Neuronal stem cell (in vitro differentiated cells): ENCODE data around the gene ZSCAN18.
A peak's percentile ranks its signal among the peaks of the same experiment; 100 is the strongest.

Source experiments
- DNase-seq: peaks from one replicate; pipeline ENCODE4 v3.0.0-alpha.2; 2013; ENCODE audit warnings: low spot score
- H2AFZ ChIP-seq: one replicate; pipeline ENCODE4 v1.6.1; 2013; ENCODE audit warnings: mild to moderate bottlenecking, low read length, inconsistent platforms
- H2AK5ac ChIP-seq: 2 replicates; pipeline ENCODE4 v1.6.1; 2013; ENCODE audit warnings: low read depth, mild to moderate bottlenecking, inconsistent platforms, low read length, moderate library complexity, mixed read lengths
- H2BK120ac ChIP-seq: 2 replicates; pipeline ENCODE4 v1.6.1; 2013; ENCODE audit warnings: low read depth, mild to moderate bottlenecking, inconsistent platforms, low read length, moderate library complexity, mixed read lengths
- H2BK12ac ChIP-seq: one replicate; pipeline ENCODE4 v1.6.1; 2013; ENCODE audit warnings: low read length, inconsistent platforms
- H2BK15ac ChIP-seq: 2 replicates; pipeline ENCODE4 v1.6.1; 2013; ENCODE audit warnings: mild to moderate bottlenecking, low read length, inconsistent platforms, mixed read lengths
- H2BK5ac ChIP-seq: one replicate; pipeline ENCODE4 v1.6.1; 2013; ENCODE audit warnings: inconsistent platforms, mild to moderate bottlenecking, low read length, moderate library complexity
- H3K14ac ChIP-seq: one replicate; pipeline ENCODE4 v1.6.1; 2013; ENCODE audit warnings: low read length, inconsistent platforms
- H3K18ac ChIP-seq: 2 replicates; pipeline ENCODE4 v1.6.1; 2013; ENCODE audit warnings: low read length, inconsistent platforms
- H3K23ac ChIP-seq: 2 replicates; pipeline ENCODE4 v1.6.1; 2013; ENCODE audit warnings: low read depth, mild to moderate bottlenecking, mixed read lengths, low read length, inconsistent platforms; ENCODE audit not compliant: poor library complexity
- H3K27ac ChIP-seq: replicated peaks from 3 replicates; pipeline ENCODE4 v1.5.1; 2013; ENCODE audit warnings: low read length, inconsistent platforms
- H3K27me3 ChIP-seq, 3 experiments: 2 replicates each; pipeline ENCODE4 v1.6.1; 2013; ENCODE audit warnings: low read length in 3 of 3, mild to moderate bottlenecking in 2 of 3, inconsistent platforms in 1 of 3, low read depth in 1 of 3, mixed read lengths in 1 of 3, moderate library complexity in 1 of 3; ENCODE audit not compliant: control insufficient read depth in 3 of 3, insufficient read depth in 3 of 3
- H3K36me3 ChIP-seq, 2 donors: replicated peaks in 1 of 2; 2 replicates each; pipeline ENCODE4 v1.6.1; 2013; ENCODE audit warnings: low read length in 2 of 2; ENCODE audit not compliant: control insufficient read depth in 2 of 2, insufficient read depth in 2 of 2
- H3K4ac ChIP-seq: 2 replicates; pipeline ENCODE4 v1.6.1; 2013; ENCODE audit warnings: inconsistent platforms, mild to moderate bottlenecking, low read length, moderate library complexity
- H3K4me1 ChIP-seq, 2 donors: 1 replicate in 1 of 2; 2 replicates in 1 of 2; pipeline ENCODE4 v1.6.1; 2013; ENCODE audit warnings: low read length in 2 of 2, low read depth in 1 of 2; ENCODE audit not compliant: control insufficient read depth in 2 of 2, insufficient read depth in 1 of 2
- H3K4me2 ChIP-seq: one replicate; pipeline ENCODE4 v1.6.1; 2013; ENCODE audit warnings: mild to moderate bottlenecking, low read length, inconsistent platforms; ENCODE audit not compliant: insufficient read depth, poor library complexity, severe bottlenecking
- H3K4me3 ChIP-seq, 2 donors: 2 replicates each; pipeline ENCODE4 v1.5.1; 2013; ENCODE audit warnings: low read length in 2 of 2, mild to moderate bottlenecking in 2 of 2, inconsistent platforms in 1 of 2, moderate library complexity in 1 of 2
- H3K79me1 ChIP-seq: one replicate; pipeline ENCODE4 v1.6.1; 2013; ENCODE audit warnings: low read depth, mild to moderate bottlenecking, inconsistent platforms, low read length, moderate library complexity
- H3K9ac ChIP-seq: one replicate; pipeline ENCODE4 v1.6.1; 2013; ENCODE audit warnings: mild to moderate bottlenecking, low read depth, low read length, inconsistent platforms; ENCODE audit not compliant: poor library complexity
- H3K9me3 ChIP-seq, 2 donors: replicated peaks in 1 of 2; 2 replicates each; pipeline versions ENCODE3 to v1.6.1; 2013; ENCODE audit warnings: low read length in 2 of 2, mild to moderate bottlenecking in 2 of 2, inconsistent platforms in 1 of 2, low read depth in 1 of 2, mixed read lengths in 1 of 2, moderate library complexity in 1 of 2; ENCODE audit not compliant: control insufficient read depth in 2 of 2, insufficient read depth in 1 of 2
- H4K8ac ChIP-seq: one replicate; pipeline ENCODE4 v1.6.1; 2013; ENCODE audit warnings: low read depth, mild to moderate bottlenecking, inconsistent platforms, low read length, moderate library complexity
- H4K91ac ChIP-seq: one replicate; pipeline ENCODE4 v1.6.1; 2013; ENCODE audit warnings: low read length, low read depth, mild to moderate bottlenecking, inconsistent platforms; ENCODE audit not compliant: poor library complexity
- WGBS, 2 donors: extraction: QIAGEN DNeasy Blood & Tissue Kit; methylation state at CpG; one replicate each; pipeline ENCODE4 v1.1.7; 2013; ENCODE audit warnings: missing lambda C conversion rate in 2 of 2, mixed read lengths in 1 of 2; ENCODE audit not compliant: insufficient read length in 2 of 2, insufficient replicate concordance in 1 of 2; ENCODE audit errors: extremely low coverage in 2 of 2; 5-methylcytosine and 5-hydroxymethylcytosine counted together

ZSCAN18 gene

GRCh38 chr19:58117841-58118575, 20.0 kb upstream of the ZSCAN18 start:
- Histone ChIP-seq H3K4me2 (no peak overlapping the region), H4K91ac (no peak overlapping the region), H2AK5ac (no peak overlapping the region), H3K27ac (no peak overlapping the region), H3K4ac (no peak overlapping the region), H2BK5ac (no peak overlapping the region), H2AFZ (no peak overlapping the region), H3K14ac (no peak overlapping the region), H2BK15ac (no peak overlapping the region), H3K9ac (peak overlapping the region; percentile 4), H4K8ac (no peak overlapping the region), H2BK120ac (no peak overlapping the region), H2BK12ac (no peak overlapping the region), H3K27me3 (peaks cover 0 to 2% (median 0%) of the 10 kb centered on the region in 3 experiments), H3K18ac (no peak overlapping the region), H3K4me1 (no peaks in the 10 kb centered on the region), H3K36me3 (no peaks in the 10 kb centered on the region), H3K9me3 (peaks cover 54 to 67% of the 10 kb centered on the region in 2 donors), H3K23ac (no peak overlapping the region), H3K4me3 (no peak overlapping the region), H3K79me1 (no peaks in the 10 kb centered on the region)
- no peak for DNase-seq
- WGBS, 2 donors = no CpG with 5 or more reads among the region's 77 CpGs

- Histone ChIP-seq H3K79me1 (no peaks in the 10 kb centered on the region), H2AK5ac (no peak overlapping the region), H3K4me3 (no peak overlapping the region), H3K4ac (no peak overlapping the region), H3K9ac (no peak overlapping the region), H3K4me2 (no peak overlapping the region), H2AFZ (no peak overlapping the region), H3K9me3 (peaks cover 32 to 60% of the 10 kb centered on the region in 2 donors), H2BK5ac (no peak overlapping the region), H3K27ac (no peak overlapping the region), H3K36me3 (no peaks in the 10 kb centered on the region), H2BK12ac (no peak overlapping the region), H3K18ac (no peak overlapping the region), H3K27me3 (no peaks in the 10 kb centered on the region), H2BK15ac (no peak overlapping the region), H3K14ac (no peak overlapping the region), H2BK120ac (no peak overlapping the region), H4K91ac (no peak overlapping the region), H3K4me1 (no peaks in the 10 kb centered on the region), H3K23ac (no peak overlapping the region), H4K8ac (no peak overlapping the region)
- WGBS, 2 donors = no CpG with 5 or more reads among the region's 3 CpGs
- DNase-seq = no peak
Observed at GRCh38 chr19:58108546-58108817, 10.5 kb upstream of the ZSCAN18 start.

GRCh38 chr19:58107778-58108545, 9.9 kb upstream of the ZSCAN18 start:
- peaks cover 29 to 58% of the 10 kb centered on the region in 2 donors for H3K9me3 ChIP-seq

GRCh38 chr19:58098682-58098998, 609 bp upstream of the ZSCAN18 start:
- peaks cover 4 to 7% of the 10 kb centered on the region in 2 donors for H3K4me1 ChIP-seq
- H4K91ac ChIP-seq = no peak overlapping the region
- no peak overlapping the region for H2BK15ac ChIP-seq
- peaks cover 11 to 33% of the 10 kb centered on the region in 2 donors for H3K36me3 ChIP-seq
- H3K79me1 ChIP-seq = peaks cover 26% of the 10 kb centered on the region
- H3K23ac ChIP-seq = no peak overlapping the region
- no peak overlapping the region for H3K14ac ChIP-seq
- no peak overlapping the region for H3K9ac ChIP-seq
- no peak overlapping the region for H2AK5ac ChIP-seq
- H3K4me3 ChIP-seq = peak overlapping the region; percentile 75 to 88
- peak overlapping the region; percentile 90 for H3K27ac ChIP-seq
- peaks cover 19 to 64% of the 10 kb centered on the region in 2 donors for H3K9me3 ChIP-seq
- no peaks in the 10 kb centered on the region for H3K27me3 ChIP-seq
- no peak overlapping the region for H2BK120ac ChIP-seq
- no peak overlapping the region for H2BK5ac ChIP-seq
- no CpG with 5 or more reads among the region's 2 CpGs for WGBS, 2 donors
- DNase-seq = no peak
- H2AFZ ChIP-seq = peak overlapping the region; percentile 90
- H2BK12ac ChIP-seq = no peak overlapping the region
- no peak overlapping the region for H4K8ac ChIP-seq
- H3K4ac ChIP-seq = no peak overlapping the region
- H3K18ac ChIP-seq = peak overlapping the region; percentile 69
- H3K4me2 ChIP-seq = peak overlapping the region; percentile 62

More at GRCh38 chr19:58107778-58108545, 9.9 kb upstream of the ZSCAN18 start:
- Histone ChIP-seq H2BK12ac (no peak overlapping the region), H4K91ac (no peak overlapping the region), H3K14ac (no peak overlapping the region), H3K4me3 (peak overlapping the region in 1 of 2 donors; percentile 30), H3K27me3 (no peaks in the 10 kb centered on the region), H3K18ac (no peak overlapping the region), H3K79me1 (no peaks in the 10 kb centered on the region), H3K4ac (no peak overlapping the region), H3K27ac (no peak overlapping the region), H2BK120ac (no peak overlapping the region), H3K9ac (no peak overlapping the region), H2AK5ac (no peak overlapping the region), H3K4me1 (no peaks in the 10 kb centered on the region), H2BK15ac (no peak overlapping the region), H4K8ac (no peak overlapping the region), H3K23ac (no peak overlapping the region), H2AFZ (no peak overlapping the region), H3K4me2 (no peak overlapping the region), H3K36me3 (no peaks in the 10 kb centered on the region), H2BK5ac (no peak overlapping the region)
- no CpG with 5 or more reads among the region's 7 CpGs for WGBS, 2 donors
- no peak for DNase-seq
